GM19025 (cell line): ENCODE data around the gene NPAS3.
"Not testable (repeated sequence)": the region's sequence is repeated elsewhere in the genome, so short reads cannot be mapped to it uniquely, and the experiment has no call there.

Experiments used
- ATAC-seq: cut with Tn5 transposase; IDR thresholded peaks from one replicate; pipeline ENCODE4 v1.9.1; 2021; ENCODE audit warnings: mild to moderate bottlenecking, low read depth, moderate library complexity; ENCODE audit not compliant: unreplicated experiment

The NPAS3 gene

DNA sequence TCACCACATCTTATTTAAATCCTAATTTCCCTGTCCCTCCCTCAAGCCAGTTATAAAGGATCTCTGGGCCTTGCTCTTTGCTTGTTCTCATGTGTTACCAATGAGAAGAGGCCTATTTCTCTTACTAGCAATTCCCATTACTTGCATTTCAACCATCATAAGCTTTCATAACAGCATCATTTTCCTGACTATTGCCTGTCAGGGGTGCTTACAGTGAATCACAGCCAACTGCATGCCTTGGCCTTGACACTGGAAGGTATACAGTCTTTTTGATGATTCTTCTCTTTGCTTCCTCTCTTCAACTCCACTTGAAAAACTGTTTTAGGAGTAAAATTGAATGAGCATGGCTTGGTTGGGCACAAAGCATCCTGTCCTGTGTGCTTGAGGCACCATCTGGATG lies 127.0 kb downstream of the NPAS3 start:
- ATAC-seq, result no peak

DNA sequence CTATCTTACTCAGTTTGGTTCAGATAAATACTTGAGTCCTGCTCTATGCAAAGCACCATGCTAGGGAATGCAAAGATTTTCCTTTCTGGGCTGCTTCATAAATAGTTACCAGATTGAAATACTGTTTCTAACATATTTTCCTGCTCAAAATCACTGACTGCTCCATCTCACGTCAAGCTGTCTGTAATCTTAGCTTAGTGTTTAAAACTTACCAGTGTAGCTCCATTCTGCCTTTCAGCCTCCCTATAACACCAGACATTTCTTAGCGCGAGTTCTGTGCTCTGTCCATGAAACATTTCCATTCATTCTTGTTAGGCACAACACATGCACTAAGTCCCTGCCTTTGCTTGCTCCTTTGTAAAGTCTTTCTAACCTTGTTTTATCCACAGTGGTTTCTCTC lies 129.4 kb downstream of the NPAS3 start:
- ATAC-seq, result no peak

DNA sequence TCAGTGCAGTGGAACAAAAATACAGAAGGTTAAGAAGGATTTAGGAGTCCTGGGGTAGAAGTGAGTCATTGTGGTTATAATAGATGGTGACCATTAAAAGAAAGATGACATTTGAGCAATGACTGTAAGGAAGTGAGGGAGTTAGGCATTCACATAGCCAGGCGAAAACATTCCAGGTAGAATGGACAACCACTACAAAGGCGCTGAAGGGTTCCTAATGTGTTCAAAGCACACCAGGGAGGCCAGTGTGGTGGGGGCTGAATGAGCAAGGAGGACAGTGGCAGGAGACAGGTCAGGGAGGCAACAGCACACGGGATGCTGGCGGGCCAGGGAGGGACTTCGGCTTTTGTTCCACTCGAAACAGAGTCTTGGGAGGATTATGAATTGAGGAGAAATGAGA lies 129.9 kb downstream of the NPAS3 start:
- no peak for ATAC-seq

DNA sequence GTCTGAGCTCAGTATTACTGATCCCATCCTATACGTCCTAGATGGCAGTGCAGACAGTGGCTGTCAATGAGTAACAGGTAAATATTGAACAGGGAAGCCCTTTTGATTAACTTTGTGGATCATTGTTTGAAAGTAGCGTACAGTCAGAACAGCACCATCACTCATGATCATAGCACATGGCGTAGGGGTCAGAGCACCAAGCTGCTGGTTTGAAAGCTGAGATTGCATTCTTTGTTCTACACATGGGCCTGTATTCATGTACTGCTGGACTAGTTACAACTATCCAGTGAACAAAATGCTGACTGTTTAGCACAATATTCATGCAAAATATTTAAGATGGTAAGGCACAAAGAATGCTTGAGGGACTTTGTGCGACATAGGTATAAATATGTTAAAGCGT lies 131.8 kb downstream of the NPAS3 start:
- ATAC-seq, result no peak

DNA sequence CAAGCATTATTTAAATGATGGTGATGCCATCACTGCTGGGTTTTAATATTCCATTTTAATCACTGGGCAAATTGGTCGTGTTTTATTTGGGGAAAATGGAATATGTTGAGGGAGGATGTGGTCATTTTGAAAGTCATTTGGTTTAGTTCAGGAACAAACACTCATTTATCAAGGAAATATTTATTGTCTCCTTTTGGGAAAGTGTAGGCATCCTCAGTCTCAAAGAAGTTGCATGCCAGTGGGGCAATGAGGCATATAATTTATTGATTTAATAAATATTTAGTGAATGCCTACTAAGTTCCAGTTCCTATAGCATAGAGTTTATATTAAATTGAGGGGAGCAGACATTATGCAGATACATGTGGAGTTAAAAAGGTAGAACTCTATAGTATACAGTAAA lies 134.3 kb downstream of the NPAS3 start:
- no peak for ATAC-seq

DNA sequence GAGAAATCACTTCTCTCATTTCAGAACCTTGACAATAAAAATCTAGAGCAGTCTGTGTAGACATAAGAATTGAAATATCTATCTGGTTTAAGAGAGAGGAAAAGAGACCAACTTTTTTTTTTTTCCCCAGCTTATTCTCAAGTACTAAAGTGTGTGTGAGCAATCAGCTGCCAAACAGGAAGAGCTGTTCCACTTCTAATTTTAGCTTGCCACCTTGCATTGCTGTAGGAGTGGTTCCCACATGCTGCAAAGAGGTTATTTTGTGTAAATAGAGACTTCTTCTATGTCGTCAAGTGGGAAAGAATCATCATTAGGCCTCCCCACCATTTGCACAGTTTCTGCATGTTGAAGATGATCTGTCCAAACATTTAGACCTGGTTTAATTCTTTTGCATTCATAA lies 142.6 kb downstream of the NPAS3 start:
- no peak for ATAC-seq

DNA sequence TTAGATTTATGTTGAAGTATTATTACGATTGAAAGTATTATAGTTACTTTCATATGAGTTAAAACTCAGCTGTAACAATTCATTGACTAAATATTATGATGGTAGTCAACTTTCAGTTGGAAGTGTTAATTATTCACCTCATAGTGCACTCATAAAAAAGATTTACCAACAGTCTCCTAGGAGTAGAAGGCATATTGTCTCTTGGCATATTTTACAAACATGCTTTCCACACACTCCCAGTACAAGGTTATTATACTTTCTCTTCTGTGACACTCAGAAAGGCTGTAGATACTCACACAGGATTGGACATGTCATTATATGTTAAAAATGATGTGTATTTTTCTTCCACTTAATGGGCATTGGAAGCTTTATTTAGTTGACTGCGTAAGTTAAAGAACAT lies 147.1 kb downstream of the NPAS3 start:
- ATAC-seq, result no peak

DNA sequence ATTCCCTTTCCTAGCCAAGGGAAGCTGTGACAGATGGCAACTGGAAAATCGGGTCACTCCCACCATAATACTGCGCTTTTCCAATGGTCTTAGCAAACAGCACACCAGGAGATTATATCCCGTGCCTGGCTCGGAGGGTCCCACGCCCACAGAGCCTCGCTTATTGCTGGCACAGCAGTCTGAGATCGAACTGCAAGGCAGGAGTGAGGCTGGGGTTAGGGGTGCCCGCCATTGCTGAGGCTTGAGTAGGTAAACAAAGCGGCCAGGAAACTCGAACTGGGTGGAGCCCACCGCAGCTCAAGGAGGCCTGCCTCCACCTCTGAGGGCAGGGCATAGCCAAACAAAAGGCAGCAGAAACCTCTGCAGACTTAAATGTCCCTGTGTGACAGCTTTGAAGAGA lies 149.6 kb downstream of the NPAS3 start:
- not testable (repeated sequence) for ATAC-seq

DNA sequence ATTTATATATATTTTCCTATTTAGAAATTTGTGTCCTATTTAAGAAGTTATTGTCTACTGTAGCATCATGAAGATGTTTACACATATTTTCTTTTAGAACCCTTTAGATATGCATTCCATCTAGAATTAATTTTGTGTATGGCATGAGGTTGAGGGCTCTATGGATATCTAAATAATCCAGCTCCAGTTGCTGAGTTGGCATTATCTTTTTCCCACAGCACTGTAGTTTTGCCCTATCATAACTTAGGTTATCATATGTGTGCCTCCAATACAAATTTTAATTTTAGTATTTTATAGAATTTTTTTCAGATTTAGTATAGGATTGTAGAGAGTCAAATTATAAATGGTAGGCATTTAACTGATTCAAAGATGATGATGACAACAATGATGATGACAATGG lies 159.3 kb downstream of the NPAS3 start:
- ATAC-seq, result no peak

DNA sequence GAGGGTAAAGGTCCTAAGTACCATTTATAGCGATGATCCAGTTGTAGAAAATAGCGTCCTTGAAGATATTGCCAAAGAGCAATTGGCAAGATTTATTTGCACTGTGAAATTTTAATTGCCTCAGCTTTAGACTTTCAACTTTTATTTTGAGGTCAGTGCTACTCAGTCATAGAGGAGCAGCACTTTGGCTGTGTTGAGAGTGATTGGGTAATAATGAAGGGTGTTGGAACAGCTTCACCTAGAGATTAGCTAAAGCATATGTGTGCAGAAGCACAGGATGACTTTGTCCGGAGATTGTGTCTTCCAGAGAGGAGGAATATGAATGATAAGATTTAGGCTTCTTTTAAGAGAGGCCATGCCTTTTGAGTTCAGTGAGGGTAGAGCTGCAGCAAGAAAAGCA lies 164.8 kb downstream of the NPAS3 start:
- no peak for ATAC-seq

DNA sequence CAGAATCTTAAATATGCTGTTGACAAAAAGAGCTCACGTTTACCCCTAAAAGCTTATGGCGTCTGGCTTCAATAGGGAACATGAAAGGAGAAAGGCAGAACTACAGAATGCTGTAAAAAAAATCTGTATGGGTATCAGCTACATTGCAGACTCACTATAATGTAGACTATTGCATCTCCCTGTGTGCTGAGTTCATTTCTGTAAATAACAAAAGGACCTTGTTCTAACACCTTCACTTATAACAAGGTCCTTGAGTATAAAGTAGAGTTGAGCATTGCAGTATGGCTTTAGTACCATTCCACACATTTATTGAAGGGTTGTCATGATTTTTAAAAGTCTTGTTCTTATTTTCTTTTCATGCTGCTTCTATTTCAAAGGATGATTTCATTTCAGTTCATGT lies 165.3 kb downstream of the NPAS3 start:
- ATAC-seq, result no peak

DNA sequence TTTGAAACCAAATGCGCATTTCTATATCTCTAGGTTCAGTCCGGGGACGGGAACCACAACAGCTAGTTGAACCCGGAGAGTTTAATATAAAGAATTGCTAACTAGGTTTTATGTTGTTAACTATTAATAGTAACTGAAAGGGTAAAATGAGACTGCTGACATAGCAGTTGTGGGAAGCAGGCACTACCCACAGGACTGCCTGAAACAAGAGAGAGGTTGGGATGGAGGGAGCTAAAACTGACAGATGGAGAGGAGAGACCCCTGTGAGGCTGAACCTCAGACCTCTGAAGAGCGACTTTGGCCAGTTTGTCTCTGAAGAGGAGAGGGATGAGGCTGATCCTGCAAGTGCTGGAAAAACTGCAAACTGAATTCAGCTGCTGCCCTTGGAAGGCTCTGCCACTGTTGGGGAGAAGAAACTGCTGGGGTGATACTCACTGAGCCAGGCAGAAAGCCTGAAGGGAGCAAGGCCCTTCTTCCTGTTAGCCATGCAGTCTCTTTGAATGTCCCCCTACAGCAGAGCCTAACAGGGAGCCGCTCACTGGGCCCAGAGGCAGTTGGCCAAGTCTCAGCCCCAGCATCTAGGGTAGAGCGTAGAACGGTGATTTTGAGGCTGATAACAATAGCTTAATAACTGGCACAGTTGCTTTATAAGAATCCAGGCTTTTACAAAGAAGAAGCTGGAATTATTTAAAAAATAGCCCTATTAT lies 172.2 kb downstream of the NPAS3 start:
- ATAC-seq, result no peak

DNA sequence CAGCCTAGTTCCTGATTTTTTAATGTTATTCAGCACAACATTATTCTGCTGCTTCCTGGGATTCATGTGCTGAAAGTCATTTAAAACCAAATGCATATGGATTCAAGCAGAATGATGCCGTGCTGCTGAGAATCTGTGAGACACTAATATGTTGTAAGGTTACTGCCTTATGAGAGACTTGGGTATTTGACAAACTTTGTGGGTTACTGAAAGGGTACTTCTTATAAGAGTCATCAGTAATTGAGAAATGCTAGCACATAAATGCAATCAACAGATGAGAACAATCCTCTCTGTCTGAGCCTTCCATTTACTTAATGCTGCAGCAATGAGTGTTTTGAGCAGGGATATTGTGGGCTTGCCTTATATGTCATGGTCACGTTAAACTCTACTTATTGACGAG lies 175.7 kb downstream of the NPAS3 start:
- ATAC-seq, result no peak

DNA sequence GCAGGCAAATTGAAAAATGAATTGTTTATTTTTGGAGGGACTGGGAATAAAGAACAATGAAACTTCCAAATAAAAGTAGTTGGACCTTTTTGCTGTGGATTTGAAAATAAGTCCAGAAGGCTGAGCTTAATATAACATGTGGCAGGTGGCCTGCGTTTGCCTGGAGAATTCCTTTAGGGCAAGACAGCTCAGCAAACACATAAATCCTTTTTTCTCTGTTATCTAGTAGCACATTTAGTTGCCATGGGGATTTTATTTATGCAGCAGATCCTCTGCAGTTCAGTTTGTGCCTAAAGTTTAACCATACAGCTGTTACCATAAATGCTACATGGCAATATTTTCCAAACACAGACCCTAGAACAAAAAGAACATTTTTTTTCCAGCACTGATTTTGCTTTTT lies 180.0 kb downstream of the NPAS3 start:
- no peak for ATAC-seq

DNA sequence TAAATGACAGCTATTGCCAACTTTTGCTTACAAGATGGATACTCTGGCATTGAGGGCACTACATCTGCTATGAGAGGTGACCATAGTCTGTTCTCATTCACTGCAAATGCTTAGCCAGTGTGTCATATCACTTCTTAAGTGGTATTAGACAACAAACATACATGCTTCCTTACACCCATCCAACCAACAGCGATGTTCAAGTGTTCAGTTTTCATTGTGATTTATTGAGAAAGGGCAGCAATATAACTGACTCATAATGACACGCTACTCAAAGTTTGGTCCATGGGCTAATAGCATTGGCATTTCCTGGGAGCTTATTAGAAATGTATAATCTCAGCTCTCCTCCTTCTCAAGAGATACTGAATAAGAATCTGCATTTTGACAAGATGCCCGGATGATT lies 181.7 kb downstream of the NPAS3 start:
- no peak for ATAC-seq

DNA sequence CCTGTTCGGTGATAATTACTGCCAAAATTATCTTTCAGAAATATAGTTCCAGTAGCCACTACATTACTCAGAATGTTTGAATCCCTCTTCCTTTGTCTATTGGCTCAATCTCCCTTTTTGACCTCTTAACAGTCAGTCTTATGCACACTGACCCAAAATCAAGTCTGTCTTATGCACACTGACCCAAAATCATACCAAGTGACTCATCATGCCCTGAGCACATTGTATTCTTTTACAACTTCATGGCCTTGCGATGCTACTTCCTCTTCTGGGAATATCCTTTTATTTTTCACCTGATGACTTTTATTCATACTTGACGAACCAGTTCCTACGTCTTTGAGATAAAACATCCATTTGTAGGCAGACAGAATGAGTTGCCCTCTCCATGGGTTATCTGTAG lies 182.3 kb downstream of the NPAS3 start:
- ATAC-seq, result no peak

DNA sequence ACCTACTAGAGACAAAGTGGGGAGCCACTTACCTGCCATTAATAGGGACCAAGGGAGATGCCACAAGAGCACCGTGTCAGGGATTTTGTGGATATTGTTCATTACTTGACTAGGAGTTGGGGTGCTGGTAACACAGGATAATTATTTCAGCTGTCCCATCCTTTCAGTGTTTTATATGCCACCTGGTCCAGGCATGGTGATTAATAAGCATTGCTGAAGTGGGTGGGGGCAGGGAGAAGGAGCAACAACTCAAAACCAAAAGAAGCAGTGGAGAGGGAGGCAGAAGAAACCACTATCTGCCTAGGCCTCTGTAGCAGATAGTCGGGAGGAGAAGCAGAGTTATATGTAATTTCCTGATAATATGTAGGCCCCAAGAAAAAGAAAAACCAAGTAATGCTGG lies 184.6 kb downstream of the NPAS3 start:
- no peak for ATAC-seq

DNA sequence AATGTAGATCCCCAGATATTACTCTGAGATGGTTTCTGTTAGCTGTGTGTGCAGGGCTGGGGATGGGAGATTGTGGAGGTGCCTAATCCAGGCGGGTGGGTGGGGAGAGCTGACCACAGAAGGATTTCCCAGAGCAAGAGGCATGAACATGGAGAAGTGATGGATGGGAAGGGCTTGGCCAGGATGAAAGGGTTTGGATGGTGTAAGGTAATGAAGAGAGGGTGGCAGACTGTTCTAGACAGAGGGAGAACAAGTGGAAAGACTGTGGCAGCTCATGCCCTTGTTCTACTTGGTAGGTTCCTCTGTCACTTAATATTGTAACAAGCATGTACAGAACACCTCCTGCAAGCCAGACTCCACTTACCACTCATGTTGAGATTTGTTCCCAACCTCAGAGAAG lies 187.8 kb downstream of the NPAS3 start:
- no peak for ATAC-seq

DNA sequence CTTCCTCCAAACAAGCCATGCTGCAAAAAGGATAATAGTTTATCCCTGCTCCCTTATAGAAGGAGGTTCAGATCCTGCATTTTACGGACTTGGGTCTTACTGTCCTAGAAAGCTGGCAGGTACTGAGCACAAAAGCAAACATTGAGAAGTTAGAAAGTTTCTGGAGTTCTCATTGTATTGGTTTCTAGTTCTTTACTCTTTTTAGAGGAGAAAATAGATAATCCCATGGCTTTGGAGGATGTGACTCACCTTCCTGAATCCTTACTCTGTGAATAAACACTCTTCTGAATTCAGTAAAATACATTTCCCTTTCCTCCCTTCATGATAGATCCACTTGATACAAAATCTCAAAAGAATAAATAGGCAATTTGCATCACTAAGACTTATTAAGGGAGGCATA lies 188.9 kb downstream of the NPAS3 start:
- no peak for ATAC-seq

DNA sequence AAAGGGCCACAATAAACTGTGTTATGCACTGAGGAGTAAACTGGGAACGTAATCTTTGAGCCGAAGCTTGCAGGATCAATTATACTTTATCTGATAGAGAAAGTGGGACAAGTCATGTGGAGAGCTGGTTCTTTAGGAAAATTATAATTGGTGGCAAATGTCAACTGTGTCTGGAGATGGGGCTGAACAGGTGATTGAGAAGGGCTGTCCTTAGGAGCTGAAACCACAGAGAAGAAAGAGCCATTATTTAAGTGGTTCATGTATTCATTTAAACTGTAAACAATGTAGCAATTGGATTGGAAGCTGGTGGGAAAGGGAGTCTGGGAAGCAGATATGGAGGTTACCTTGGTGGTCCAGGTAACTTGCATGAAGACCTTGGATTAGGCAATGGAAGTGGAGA lies 193.1 kb downstream of the NPAS3 start:
- ATAC-seq, result no peak

DNA sequence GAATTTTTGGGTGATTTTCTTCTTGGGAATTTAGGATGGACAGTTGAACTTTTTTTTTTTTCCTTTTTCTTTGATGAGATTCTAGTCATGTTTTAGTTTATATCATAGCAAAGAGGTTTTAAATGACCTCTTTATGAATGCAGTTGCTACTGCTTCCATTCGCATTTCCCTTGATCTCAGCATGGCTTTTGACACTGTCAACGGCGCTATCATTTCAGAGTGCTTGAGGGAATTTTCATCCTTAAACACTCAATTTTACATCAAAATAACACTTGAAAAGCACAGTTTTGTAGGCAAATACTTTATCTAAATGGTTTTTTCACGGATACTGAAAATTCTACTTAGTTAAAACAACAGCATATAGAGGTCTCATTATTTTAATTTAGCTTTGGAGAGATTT lies 195.5 kb downstream of the NPAS3 start:
- no peak for ATAC-seq

DNA sequence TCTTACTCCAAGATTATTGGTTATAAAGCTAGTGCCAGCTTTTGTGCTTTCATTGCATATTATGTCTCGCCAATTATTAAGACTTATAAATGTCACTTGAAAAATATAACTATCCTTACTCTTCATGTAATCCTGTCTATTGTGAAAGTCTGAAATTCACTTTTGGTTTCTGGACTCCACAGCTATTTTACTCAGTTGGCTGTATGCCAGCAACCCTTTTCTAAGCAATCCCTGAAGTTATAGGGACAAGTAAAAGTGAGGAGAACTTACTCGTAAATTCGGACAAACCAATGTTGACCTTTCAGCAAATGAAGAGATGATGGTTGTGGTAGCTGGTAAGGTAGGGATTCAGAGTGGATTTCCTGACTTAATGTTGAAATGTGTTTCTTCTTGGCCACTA lies 196.3 kb downstream of the NPAS3 start:
- no peak for ATAC-seq
